ENCODE results near the gene CTNND2. TPM values are rescaled to one million over a fixed set of nuclear protein-coding genes. Genes with fewer than 3 reads are reported as not detected.

The CTNND2 gene
- total RNA-seq, 4 donors from 2014 or later, result 0.04 TPM; not detected in 3

DNA sequence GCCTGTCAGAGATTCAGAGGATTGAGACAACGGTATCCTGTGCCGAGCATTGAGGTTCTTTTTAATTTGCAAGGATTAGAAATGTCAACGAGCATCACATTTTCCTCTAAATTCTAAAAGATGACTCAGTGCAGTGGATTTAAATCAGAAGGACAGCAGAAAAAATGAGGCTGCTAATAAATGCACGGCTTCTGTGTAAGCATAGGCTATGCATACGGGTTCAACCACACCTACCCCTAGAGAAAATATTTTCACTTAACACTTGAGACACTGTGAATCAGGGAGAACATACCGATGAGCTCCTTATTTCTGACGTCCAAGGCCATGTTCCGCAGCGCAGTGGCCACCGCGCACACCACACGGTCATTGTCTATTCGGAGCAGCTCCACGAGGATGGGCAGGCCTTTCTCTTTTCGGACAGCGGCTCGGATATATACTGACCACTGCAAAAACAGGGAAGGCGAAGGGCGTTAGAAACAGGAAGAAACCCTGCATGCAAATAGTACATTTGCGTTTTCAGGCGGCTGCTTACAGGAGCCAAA is 821.8 kb downstream of the CTNND2 start:
- H3K9me3 ChIP-seq, result no peaks in the 10 kb centered on the region
- H3K4me1 ChIP-seq, result no peaks in the 10 kb centered on the region
- H3K27me3 ChIP-seq, result no peaks in the 10 kb centered on the region
- in situ Hi-C loops (cut with MboI; ENCODE audit: low sequenced_read_pairs in 4 of 4) (no loop called here), intact Hi-C loops (cut with DNase I; ENCODE audit: low total_unique reads) (no loop called here)
- ATAC-seq (no peak), DNase-seq (no peak)
- TF ChIP-seq POLR2A (IDR thresholded peaks at IDR 0.05), result no peak
- TF ChIP-seq, protein P1, sequence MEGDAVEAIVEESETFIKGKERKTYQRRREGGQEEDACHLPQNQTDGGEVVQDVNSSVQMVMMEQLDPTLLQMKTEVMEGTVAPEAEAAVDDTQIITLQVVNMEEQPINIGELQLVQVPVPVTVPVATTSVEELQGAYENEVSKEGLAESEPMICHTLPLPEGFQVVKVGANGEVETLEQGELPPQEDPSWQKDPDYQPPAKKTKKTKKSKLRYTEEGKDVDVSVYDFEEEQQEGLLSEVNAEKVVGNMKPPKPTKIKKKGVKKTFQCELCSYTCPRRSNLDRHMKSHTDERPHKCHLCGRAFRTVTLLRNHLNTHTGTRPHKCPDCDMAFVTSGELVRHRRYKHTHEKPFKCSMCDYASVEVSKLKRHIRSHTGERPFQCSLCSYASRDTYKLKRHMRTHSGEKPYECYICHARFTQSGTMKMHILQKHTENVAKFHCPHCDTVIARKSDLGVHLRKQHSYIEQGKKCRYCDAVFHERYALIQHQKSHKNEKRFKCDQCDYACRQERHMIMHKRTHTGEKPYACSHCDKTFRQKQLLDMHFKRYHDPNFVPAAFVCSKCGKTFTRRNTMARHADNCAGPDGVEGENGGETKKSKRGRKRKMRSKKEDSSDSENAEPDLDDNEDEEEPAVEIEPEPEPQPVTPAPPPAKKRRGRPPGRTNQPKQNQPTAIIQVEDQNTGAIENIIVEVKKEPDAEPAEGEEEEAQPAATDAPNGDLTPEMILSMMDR (IDR thresholded peaks at IDR 0.05 in 4 of 5, conservative IDR thresholded peaks at IDR 0.05 in 1 of 5), result no peak
- H3K4me3 ChIP-seq, result no peak overlapping the region
- H3K27ac ChIP-seq, result no peak overlapping the region
- no peaks in the 10 kb centered on the region for H3K36me3 ChIP-seq

DNA sequence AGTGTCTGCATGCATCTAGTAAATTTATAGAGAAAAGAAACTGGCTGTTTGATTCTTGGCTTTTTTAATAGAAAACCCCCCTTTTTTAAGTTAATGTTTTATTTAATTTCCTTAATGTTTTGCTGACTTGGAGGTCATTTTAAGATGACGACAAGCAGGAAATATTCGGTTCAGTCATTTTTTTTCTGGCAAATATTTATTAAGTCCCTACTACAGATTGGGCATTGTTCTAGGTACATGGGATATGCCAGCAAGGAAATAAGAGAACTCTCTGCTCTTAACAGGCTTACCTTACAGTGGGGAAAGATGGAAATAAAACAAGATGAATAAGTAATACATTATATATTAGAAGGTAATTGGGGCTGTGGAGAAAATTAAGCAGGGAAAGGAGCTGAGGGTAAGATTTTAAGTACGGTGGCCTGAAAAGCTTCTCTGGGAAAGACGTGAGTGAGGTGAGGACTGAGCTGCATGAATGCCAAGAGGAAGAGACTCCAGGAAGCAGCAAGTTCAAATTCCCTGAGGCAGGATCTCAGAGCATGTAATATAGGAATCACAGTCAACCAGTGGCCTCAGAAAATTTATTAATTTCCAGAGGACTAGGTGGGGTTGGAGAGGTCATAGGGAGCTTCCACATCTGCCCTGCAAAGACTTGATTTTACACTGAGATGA is 827.2 kb downstream of the CTNND2 start:
- no peaks in the 10 kb centered on the region for H3K9me3 ChIP-seq
- DNase-seq (no peak), ATAC-seq (no peak)
- H3K4me1 ChIP-seq, result no peaks in the 10 kb centered on the region
- H3K27ac ChIP-seq, result no peak overlapping the region
- H3K27me3 ChIP-seq, result peaks cover 0 to 2% (median 0%) of the 10 kb centered on the region in 3 donors
- no peak for TF ChIP-seq POLR2A (IDR thresholded peaks at IDR 0.05)
- TF ChIP-seq, protein P1 (IDR thresholded peaks at IDR 0.05 in 4 of 5, conservative IDR thresholded peaks at IDR 0.05 in 1 of 5), result no peak
- intact Hi-C loops (cut with DNase I; ENCODE audit: low total_unique reads) (no loop called here), in situ Hi-C loops (cut with MboI; ENCODE audit: low sequenced_read_pairs in 4 of 4) (no loop called here)
- no peaks in the 10 kb centered on the region for H3K36me3 ChIP-seq
- H3K4me3 ChIP-seq, result no peak overlapping the region

DNA sequence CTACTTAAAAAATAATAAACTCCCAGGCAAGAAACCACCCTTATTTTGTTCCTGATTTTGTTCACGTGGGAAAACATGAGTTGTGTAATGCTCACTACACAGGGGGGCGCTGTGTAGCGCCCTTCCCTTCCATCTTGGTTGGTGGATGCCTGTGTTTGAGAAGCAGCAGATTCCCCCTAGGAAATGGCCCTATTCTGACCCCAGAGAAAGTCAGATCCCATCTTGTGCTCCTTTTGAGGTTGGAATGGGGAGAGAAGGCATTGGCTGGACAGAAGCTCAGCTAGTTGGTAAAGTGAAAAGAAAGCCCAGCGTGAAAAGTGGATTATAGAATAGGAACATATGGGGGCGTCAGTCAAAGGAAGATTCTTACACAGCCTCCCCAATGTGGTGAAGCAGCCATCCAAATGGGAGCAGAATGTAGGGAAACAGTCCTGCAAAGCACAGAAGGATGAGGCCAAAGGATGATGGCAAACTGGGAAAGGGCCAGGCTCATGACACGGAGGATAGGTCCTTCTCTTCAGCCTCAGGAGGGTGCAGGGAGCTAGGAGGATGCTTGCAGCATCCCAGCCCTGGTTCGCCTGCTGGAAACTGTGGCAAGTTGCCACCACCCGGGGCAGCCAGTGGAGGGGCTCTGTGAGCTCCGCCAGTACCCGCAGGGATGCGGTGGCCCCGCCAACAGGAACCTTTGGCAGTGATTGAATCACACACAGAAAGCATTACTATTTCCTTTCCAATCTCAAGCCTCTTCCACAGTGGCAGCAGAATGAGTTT is 829.0 kb downstream of the CTNND2 start:
- H3K4me3 ChIP-seq, result no peak overlapping the region
- H3K9me3 ChIP-seq, result no peaks in the 10 kb centered on the region
- in situ Hi-C loops (cut with MboI; ENCODE audit: low sequenced_read_pairs in 4 of 4) (no loop called here), intact Hi-C loops (cut with DNase I; ENCODE audit: low total_unique reads) (no loop called here)
- peaks cover 0 to 2% (median 0%) of the 10 kb centered on the region in 3 donors for H3K27me3 ChIP-seq
- H3K27ac ChIP-seq, result no peak overlapping the region
- DNase-seq, result no peak
- ATAC-seq, result no peak
- no peaks in the 10 kb centered on the region for H3K36me3 ChIP-seq
- H3K4me1 ChIP-seq, result no peaks in the 10 kb centered on the region
- TF ChIP-seq POLR2A (IDR thresholded peaks at IDR 0.05), result no peak
- TF ChIP-seq, protein P1 (IDR thresholded peaks at IDR 0.05 in 4 of 5, conservative IDR thresholded peaks at IDR 0.05 in 1 of 5), result no peak

DNA sequence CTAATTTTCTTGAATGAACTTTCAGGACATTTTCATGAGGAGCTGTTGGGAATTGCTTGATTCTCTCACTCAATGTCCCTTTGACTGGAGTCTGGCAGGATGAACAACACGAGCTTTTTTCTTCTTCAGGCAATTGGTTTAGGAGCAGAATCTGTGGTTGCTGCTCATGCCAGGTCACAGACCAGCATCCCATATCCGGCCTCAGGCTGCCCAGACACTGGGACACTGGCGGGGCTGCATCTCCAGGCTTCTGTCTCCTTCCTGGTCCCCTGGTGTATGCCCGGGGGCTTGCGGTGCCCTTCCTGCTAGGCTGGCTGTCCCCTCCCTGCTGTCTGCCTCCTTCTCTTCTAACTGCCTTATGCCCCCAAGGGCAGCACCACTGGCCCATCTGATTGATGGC is 831.7 kb downstream of the CTNND2 start:
- no peak overlapping the region for H3K27ac ChIP-seq
- no peaks in the 10 kb centered on the region for H3K4me1 ChIP-seq
- H3K27me3 ChIP-seq, result peaks cover 0 to 2% (median 0%) of the 10 kb centered on the region in 3 donors
- no peak overlapping the region for H3K4me3 ChIP-seq
- ATAC-seq, result no peak
- DNase-seq, result no peak
- in situ Hi-C loops (cut with MboI; ENCODE audit: low sequenced_read_pairs in 4 of 4), result no loop called here
- intact Hi-C loops (cut with DNase I; ENCODE audit: low total_unique reads), result no loop called here
- H3K36me3 ChIP-seq, result no peaks in the 10 kb centered on the region
- TF ChIP-seq, protein P1 (IDR thresholded peaks at IDR 0.05 in 4 of 5, conservative IDR thresholded peaks at IDR 0.05 in 1 of 5), result no peak
- TF ChIP-seq POLR2A (IDR thresholded peaks at IDR 0.05), result no peak
- H3K9me3 ChIP-seq, result no peaks in the 10 kb centered on the region
